ENCODE measurements around the gene NAV2.

DNA sequence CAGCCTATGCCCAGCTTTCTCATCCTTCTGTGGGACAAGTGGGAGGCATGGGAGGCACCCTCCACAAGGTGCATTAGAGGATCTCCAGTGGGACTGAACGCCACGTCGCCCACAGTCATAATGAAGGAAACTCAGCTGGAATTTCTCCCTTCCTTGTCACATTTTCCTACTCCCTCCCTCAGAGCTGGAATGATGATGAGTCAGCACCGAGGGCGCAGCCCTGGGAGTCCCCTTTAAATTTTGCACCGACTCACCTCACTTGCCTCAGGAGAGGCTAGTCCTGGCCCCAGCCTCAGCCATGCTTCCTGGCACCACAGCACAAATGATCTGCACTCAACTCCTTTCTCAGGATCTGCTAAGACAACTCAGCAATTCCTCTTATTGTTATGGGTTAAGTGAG, 413.3 kb downstream of the NAV2 start:
- TF ChIP-seq, protein P1, sequence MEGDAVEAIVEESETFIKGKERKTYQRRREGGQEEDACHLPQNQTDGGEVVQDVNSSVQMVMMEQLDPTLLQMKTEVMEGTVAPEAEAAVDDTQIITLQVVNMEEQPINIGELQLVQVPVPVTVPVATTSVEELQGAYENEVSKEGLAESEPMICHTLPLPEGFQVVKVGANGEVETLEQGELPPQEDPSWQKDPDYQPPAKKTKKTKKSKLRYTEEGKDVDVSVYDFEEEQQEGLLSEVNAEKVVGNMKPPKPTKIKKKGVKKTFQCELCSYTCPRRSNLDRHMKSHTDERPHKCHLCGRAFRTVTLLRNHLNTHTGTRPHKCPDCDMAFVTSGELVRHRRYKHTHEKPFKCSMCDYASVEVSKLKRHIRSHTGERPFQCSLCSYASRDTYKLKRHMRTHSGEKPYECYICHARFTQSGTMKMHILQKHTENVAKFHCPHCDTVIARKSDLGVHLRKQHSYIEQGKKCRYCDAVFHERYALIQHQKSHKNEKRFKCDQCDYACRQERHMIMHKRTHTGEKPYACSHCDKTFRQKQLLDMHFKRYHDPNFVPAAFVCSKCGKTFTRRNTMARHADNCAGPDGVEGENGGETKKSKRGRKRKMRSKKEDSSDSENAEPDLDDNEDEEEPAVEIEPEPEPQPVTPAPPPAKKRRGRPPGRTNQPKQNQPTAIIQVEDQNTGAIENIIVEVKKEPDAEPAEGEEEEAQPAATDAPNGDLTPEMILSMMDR (IDR thresholded peaks at IDR 0.05): no peak
- no peak for TF ChIP-seq POLR2A (IDR thresholded peaks at IDR 0.05)
